Motor neuron (in vitro differentiated cells): Measurements from ENCODE around the gene CSTF2. TPM values are rescaled to one million over a fixed set of nuclear protein-coding genes. Genes with fewer than 3 reads are reported as not detected.
"Not testable (repeated sequence)": the region's sequence is repeated elsewhere in the genome, so short reads cannot be mapped to it uniquely, and the experiment has no call there.

Experiments
- ATAC-seq, 8 experiments: fragments of 200-7000 bp; cut with Tn5 transposase; replicated peaks in 6 of 8; 2 replicates each; pipeline ENCODE4 v1.8.0; 2021; ENCODE audit warnings: mild to moderate bottlenecking in 8 of 8, moderate library complexity in 8 of 8
- H3K27ac ChIP-seq, 2 donors: fragments of 250-450 bp; sonication (Bioruptor Pico); 2 replicates each; pipeline ENCODE4 v1.9.0; 2021; ENCODE audit warnings: antibody characterized with exemption in 2 of 2, mild to moderate bottlenecking in 2 of 2, moderate library complexity in 1 of 2
- H3K4me1 ChIP-seq, 2 donors: fragments of 250-450 bp; sonication (Bioruptor Pico); replicated peaks in 1 of 2; 2 replicates each; pipeline ENCODE4 v1.6.1; 2021; ENCODE audit warnings: antibody characterized with exemption in 2 of 2, mild to moderate bottlenecking in 2 of 2, moderate library complexity in 1 of 2
- H3K4me3 ChIP-seq, 5 donors: fragments of 250-450 bp; sonication (Bioruptor Pico); 2 replicates each; pipeline ENCODE4 v1.9.0; 2021; ENCODE audit warnings: antibody characterized with exemption in 5 of 5, mild to moderate bottlenecking in 5 of 5, moderate library complexity in 4 of 5
- WGBS, 10 experiments: fragments of 450-650 bp; shearing (Covaris generic); methylation state at CpG; one replicate each; pipeline ENCODE4 v1.0.0; 2022; 5-methylcytosine and 5-hydroxymethylcytosine counted together
- in situ Hi-C, 9 experiments: fragments of 400-800 bp; cut with MboI; loops; one replicate each; pipeline ENCODE4 v1.15.0; 2021; ENCODE audit warnings: low sequenced_read_pairs in 9 of 9, low pct_unique_long_range_greater_than_20kb in 2 of 9; ENCODE audit not compliant: unreplicated experiment in 9 of 9
- total RNA-seq, 8 experiments: library from RNA; unstranded; fragments of 300-600 nt; gene quantifications; 2 replicates each; pipeline versions ENCODE4 v1.2.3 to v1.2.4, GENCODE V29; 2022

Gene CSTF2
- 10 to 100 TPM; 10.1 to 28.0 (median 17.5) TPM for total RNA-seq

GRCh38 chrX:100819837-100820666 lies at the start of gene CSTF2:
Gene CSTF2, plus strand, starts transcription at chrX:100820391. Its CDS starts 26 bp downstream, at chrX:100820417.
- in situ Hi-C loops, result no loop called here
- peak within 1 kb of the TSS; percentile 46 to 69 (median 55) for H3K4me3 ChIP-seq
- H3K4me1 ChIP-seq, result peaks cover 0 to 4% of the 10 kb centered on the region in 2 donors
- peak within 1 kb of the TSS; percentile 40 to 61 for H3K27ac ChIP-seq
- ATAC-seq, result peak; percentile 97 to 100 (median 99)
- WGBS, 10 experiments, result 0 to 28% (median 0%) methylated on average over 1 to 8 of the region's 49 CpGs; no CpG with 5 or more reads in 7 of the 10 experiments

- not testable (repeated sequence) for H3K27ac ChIP-seq, H3K4me3 ChIP-seq, ATAC-seq, H3K4me1 ChIP-seq
- in situ Hi-C loops, result loop anchor here in 1 of 9 experiments (25.0 kb wide), 1 partner anchor 109 kb away; no protein-coding TSS in a partner anchor
- WGBS, 10 experiments, result 20 to 100% (median 67%) methylated on average over 1 to 5 of the region's 7 CpGs; no CpG with 5 or more reads in 6 of the 10 experiments
Observed at GRCh38 chrX:100796371-100796770, 23.8 kb upstream of the CSTF2 start.

- no peak for ATAC-seq
- Histone ChIP-seq H3K4me3 (no peak overlapping the region), H3K27ac (no peak overlapping the region), H3K4me1 (no peaks in the 10 kb centered on the region)
- in situ Hi-C loops, result loop anchor here in 1 of 9 experiments (25.0 kb wide), 1 partner anchor 110 kb away; no protein-coding TSS in a partner anchor
- WGBS, 10 experiments, result 33 to 100% (median 92%) methylated on average over 1 to 2 of the region's 4 CpGs; no CpG with 5 or more reads in 7 of the 10 experiments
Observed at GRCh38 chrX:100797359-100797758, 22.8 kb upstream of the CSTF2 start.

- in situ Hi-C loops, result loop anchor here in 1 of 9 experiments (25.0 kb wide), 1 partner anchor 111 kb away; no protein-coding TSS in a partner anchor
- Histone ChIP-seq H3K4me1 (no peaks in the 10 kb centered on the region), H3K4me3 (no peak overlapping the region), H3K27ac (no peak overlapping the region)
- ATAC-seq, result no peak
- 10 to 50% (median 33%) methylated on average over 1 to 4 of the region's 4 CpGs; no CpG with 5 or more reads in 3 of the 10 experiments for WGBS, 10 experiments
Observed at GRCh38 chrX:100798484-100799214, 21.5 kb upstream of the CSTF2 start.

GRCh38 chrX:100802843-100803242 lies 17.3 kb upstream of the CSTF2 start:
- 17 to 80% (median 48%) methylated on average over 1 to 3 of the region's 3 CpGs; no CpG with 5 or more reads in 4 of the 10 experiments for WGBS, 10 experiments
- in situ Hi-C loops, result no loop called here
- H3K27ac ChIP-seq, result no peak overlapping the region
- H3K4me3 ChIP-seq, result no peak overlapping the region
- H3K4me1 ChIP-seq, result no peaks in the 10 kb centered on the region
- no peak for ATAC-seq

- H3K27ac ChIP-seq, result no peak overlapping the region
- in situ Hi-C loops, result no loop called here
- H3K4me1 ChIP-seq, result no peaks in the 10 kb centered on the region
- no peak for ATAC-seq
- no peak overlapping the region for H3K4me3 ChIP-seq
- no CpG with 5 or more reads among the region's 1 CpG for WGBS, 10 experiments
Observed at GRCh38 chrX:100804780-100805179, 15.4 kb upstream of the CSTF2 start.

- H3K4me1 ChIP-seq, in situ Hi-C loops, ATAC-seq, H3K4me3 ChIP-seq, H3K27ac ChIP-seq: not testable (repeated sequence)
- WGBS, 10 experiments, result 48 to 100% (median 72%) methylated on average over 1 to 6 of the region's 7 CpGs; no CpG with 5 or more reads in 4 of the 10 experiments
Observed at GRCh38 chrX:100808265-100808664, 11.9 kb upstream of the CSTF2 start.

GRCh38 chrX:100812216-100813158 lies 7.7 kb upstream of the CSTF2 start:
- no peak overlapping the region for H3K27ac ChIP-seq
- ATAC-seq, result peak in 3 of 8 experiments; percentile 67 to 95 (median 71)
- H3K4me1 ChIP-seq, result no peaks in the 10 kb centered on the region
- in situ Hi-C loops, result no loop called here
- no peak overlapping the region for H3K4me3 ChIP-seq
- WGBS, 10 experiments, result 20 to 49% methylated on average over 1 to 8 of the region's 12 CpGs; no CpG with 5 or more reads in 8 of the 10 experiments

GRCh38 chrX:100817340-100817739 lies 2.9 kb upstream of the CSTF2 start:
- H3K4me3 ChIP-seq, result no peak overlapping the region
- H3K27ac ChIP-seq, result no peak overlapping the region
- in situ Hi-C loops, result no loop called here
- H3K4me1 ChIP-seq, result peaks cover 0 to 4% of the 10 kb centered on the region in 2 donors
- 0% methylated on average over 1 of the region's 2 CpGs; no CpG with 5 or more reads in 9 of the 10 experiments for WGBS, 10 experiments
- no peak for ATAC-seq

GRCh38 chrX:100819534-100819836 lies 706 bp upstream of the CSTF2 start:
- no peak for ATAC-seq
- 0 to 50% (median 32%) methylated on average over 2 to 8 of the region's 15 CpGs; no CpG with 5 or more reads in 7 of the 10 experiments for WGBS, 10 experiments
- Histone ChIP-seq H3K27ac (peak overlapping the region; percentile 24 to 40), H3K4me1 (peaks cover 0 to 4% of the 10 kb centered on the region in 2 donors), H3K4me3 (peak overlapping the region; percentile 46 to 69 (median 55))
- in situ Hi-C loops, result no loop called here

GRCh38 chrX:100829730-100830129 lies 9.5 kb downstream of the CSTF2 start:
- no peak overlapping the region for H3K4me3 ChIP-seq
- ATAC-seq, result no peak
- H3K27ac ChIP-seq, result no peak overlapping the region
- 10 to 29% methylated on average over 1 to 2 of the region's 2 CpGs; no CpG with 5 or more reads in 8 of the 10 experiments for WGBS, 10 experiments
- in situ Hi-C loops, result no loop called here
- H3K4me1 ChIP-seq, result no peaks in the 10 kb centered on the region

- ATAC-seq, result no peak
- no peak overlapping the region for H3K4me3 ChIP-seq
- 41 to 100% (median 100%) methylated on average over 2 to 5 of the region's 5 CpGs; no CpG with 5 or more reads in 2 of the 10 experiments for WGBS, 10 experiments
- H3K27ac ChIP-seq, result no peak overlapping the region
- in situ Hi-C loops, result no loop called here
- no peaks in the 10 kb centered on the region for H3K4me1 ChIP-seq
Observed at GRCh38 chrX:100830143-100830542, 10.0 kb downstream of the CSTF2 start.
